KMS-11 (cell line): ENCODE measurements around the gene CRIM1.

Source experiments
- H2AFZ ChIP-seq: fragments of 200-600 bp; sonication (generic); 2 replicates; pipeline ENCODE4 v1.6.1; 2016; ENCODE audit warnings: antibody characterized with exemption, mixed run types, low read depth
- H3K27ac ChIP-seq: fragments of 200-600 bp; sonication (generic); 2 replicates; pipeline ENCODE4 v1.6.1; 2016; ENCODE audit warnings: mild to moderate bottlenecking, mixed run types
- H3K27me3 ChIP-seq: fragments of 200-600 bp; sonication (generic); 2 replicates; pipeline ENCODE4 v1.6.1; 2017; ENCODE audit warnings: mild to moderate bottlenecking, low read depth, mixed run types, moderate library complexity; ENCODE audit not compliant: insufficient read depth
- H3K36me3 ChIP-seq: fragments of 200-600 bp; sonication (generic); 2 replicates; pipeline ENCODE4 v1.6.1; 2017; ENCODE audit warnings: mild to moderate bottlenecking, mixed run types; ENCODE audit not compliant: insufficient read depth
- H3K4me1 ChIP-seq: fragments of 200-600 bp; sonication (generic); 2 replicates; pipeline ENCODE4 v1.6.1; 2016; ENCODE audit warnings: mild to moderate bottlenecking, low read depth, mixed run types; ENCODE audit not compliant: poor library complexity, severe bottlenecking
- H3K4me2 ChIP-seq: fragments of 200-600 bp; sonication (generic); 2 replicates; pipeline ENCODE4 v1.7.0; 2016; ENCODE audit warnings: mild to moderate bottlenecking, mixed run types
- H3K4me3 ChIP-seq: fragments of 200-600 bp; sonication (generic); IDR thresholded peaks from 2 replicates; pipeline ENCODE4 v1.6.1; 2017; ENCODE audit warnings: low read depth, low read length, mixed read lengths; ENCODE audit not compliant: insufficient read depth
- H3K79me2 ChIP-seq: fragments of 200-600 bp; sonication (generic); 2 replicates; pipeline ENCODE4 v1.6.1; 2016; ENCODE audit warnings: low read depth, mixed run types; ENCODE audit not compliant: insufficient read depth
- H3K9ac ChIP-seq: fragments of 200-600 bp; sonication (generic); 2 replicates; pipeline ENCODE4 v1.6.1; 2016; ENCODE audit warnings: mild to moderate bottlenecking, mixed run types
- H4K20me1 ChIP-seq: fragments of 200-600 bp; sonication (generic); 2 replicates; pipeline ENCODE4 v1.6.1; 2016; ENCODE audit warnings: mild to moderate bottlenecking, mixed run types; ENCODE audit not compliant: insufficient read depth
- TF ChIP-seq, protein P1 (sequence below): fragments of 200-600 bp; sonication (generic); conservative IDR thresholded peaks from 2 replicates; pipeline ENCODE4 v1.6.1; 2017; ENCODE audit warnings: low read depth, mild to moderate bottlenecking, antibody characterized with exemption, low read length, moderate library complexity, mixed read lengths

The CRIM1 gene

DNA sequence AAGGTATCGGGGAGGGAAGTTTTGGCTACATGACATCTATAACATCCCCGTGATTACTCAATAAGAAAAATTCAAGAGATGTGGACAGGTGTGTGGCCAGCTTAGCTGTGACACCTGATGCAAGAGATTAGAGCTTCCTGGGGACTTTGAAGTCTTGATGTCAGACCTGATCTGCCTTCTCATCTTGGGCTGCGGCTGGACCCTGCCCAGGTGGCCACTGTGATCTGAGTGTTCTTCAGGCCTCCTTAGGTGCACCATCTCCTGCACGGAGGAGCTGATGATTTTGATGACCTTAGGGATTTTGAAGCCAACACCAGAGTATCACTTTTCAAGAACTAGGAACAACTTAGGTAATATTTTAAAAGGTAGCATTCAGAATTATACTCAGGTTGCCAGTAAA lies 128.9 kb downstream of the CRIM1 start:
- no peak overlapping the region for H3K9ac ChIP-seq
- H3K4me2 ChIP-seq, result no peak overlapping the region
- H3K4me1 ChIP-seq, result peaks cover 44% of the 10 kb centered on the region
- TF ChIP-seq, protein P1, sequence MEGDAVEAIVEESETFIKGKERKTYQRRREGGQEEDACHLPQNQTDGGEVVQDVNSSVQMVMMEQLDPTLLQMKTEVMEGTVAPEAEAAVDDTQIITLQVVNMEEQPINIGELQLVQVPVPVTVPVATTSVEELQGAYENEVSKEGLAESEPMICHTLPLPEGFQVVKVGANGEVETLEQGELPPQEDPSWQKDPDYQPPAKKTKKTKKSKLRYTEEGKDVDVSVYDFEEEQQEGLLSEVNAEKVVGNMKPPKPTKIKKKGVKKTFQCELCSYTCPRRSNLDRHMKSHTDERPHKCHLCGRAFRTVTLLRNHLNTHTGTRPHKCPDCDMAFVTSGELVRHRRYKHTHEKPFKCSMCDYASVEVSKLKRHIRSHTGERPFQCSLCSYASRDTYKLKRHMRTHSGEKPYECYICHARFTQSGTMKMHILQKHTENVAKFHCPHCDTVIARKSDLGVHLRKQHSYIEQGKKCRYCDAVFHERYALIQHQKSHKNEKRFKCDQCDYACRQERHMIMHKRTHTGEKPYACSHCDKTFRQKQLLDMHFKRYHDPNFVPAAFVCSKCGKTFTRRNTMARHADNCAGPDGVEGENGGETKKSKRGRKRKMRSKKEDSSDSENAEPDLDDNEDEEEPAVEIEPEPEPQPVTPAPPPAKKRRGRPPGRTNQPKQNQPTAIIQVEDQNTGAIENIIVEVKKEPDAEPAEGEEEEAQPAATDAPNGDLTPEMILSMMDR, result no peak
- H3K27ac ChIP-seq, result no peak overlapping the region
- H3K27me3 ChIP-seq, result no peaks in the 10 kb centered on the region
- H4K20me1 ChIP-seq, result no peaks in the 10 kb centered on the region
- H3K79me2 ChIP-seq, result no peaks in the 10 kb centered on the region
- H3K4me3 ChIP-seq, result no peak overlapping the region
- H2AFZ ChIP-seq, result no peak overlapping the region
- peaks cover 5% of the 10 kb centered on the region; the same call in 1 of the 2 replicates for H3K36me3 ChIP-seq

DNA sequence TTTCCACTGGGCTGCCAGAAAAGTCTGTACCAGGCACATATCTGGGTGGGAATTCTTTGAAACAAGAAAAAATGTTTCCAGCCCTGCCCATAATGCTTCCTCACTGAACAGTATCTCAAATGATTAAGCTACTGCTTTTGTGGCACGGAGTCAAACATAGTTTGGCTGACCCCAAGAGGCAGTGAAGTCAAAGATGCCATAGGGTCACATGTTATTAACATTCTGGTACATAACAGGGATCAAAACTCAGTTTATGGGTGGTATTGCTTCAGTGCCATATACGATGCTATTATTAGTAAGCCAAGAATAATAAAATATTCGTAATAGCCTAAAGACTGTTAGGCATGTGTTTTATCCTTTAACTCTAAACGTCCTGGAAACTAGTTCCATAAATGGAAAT lies 129.9 kb downstream of the CRIM1 start:
- H3K4me1 ChIP-seq, result peaks cover 34% of the 10 kb centered on the region
- no peak overlapping the region for H2AFZ ChIP-seq
- no peaks in the 10 kb centered on the region for H3K27me3 ChIP-seq
- H3K27ac ChIP-seq, result no peak overlapping the region
- no peaks in the 10 kb centered on the region for H3K36me3 ChIP-seq
- no peak overlapping the region for H3K9ac ChIP-seq
- H3K4me2 ChIP-seq, result no peak overlapping the region
- no peaks in the 10 kb centered on the region for H3K79me2 ChIP-seq
- H3K4me3 ChIP-seq, result no peak overlapping the region
- H4K20me1 ChIP-seq, result no peaks in the 10 kb centered on the region
- TF ChIP-seq, protein P1, result no peak

DNA sequence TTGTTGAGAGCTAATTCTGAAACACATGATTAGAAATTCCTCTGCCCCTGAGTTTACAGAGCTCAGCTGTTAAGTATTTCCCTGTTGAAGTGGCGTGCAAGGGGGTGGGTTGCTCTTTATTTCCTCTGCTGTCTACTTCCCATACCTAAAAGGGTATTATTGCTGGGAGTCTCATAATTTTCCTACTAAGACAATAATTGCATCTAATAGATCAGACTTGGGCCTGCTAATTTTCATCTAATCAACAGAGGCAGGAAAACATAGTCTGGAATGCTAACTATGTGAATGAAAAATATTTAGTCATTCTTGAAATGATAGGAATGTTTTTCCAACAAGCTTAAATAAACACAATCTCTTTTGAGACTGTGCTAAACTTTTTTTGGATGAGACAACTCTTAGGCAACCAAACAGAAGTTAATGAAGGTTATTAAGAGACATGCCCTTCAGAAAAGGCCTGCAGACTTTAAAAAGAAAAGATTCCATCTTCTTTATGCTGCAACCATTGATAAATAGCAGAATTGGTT lies 131.0 kb downstream of the CRIM1 start:
- H3K36me3 ChIP-seq, result no peaks in the 10 kb centered on the region
- no peak overlapping the region for H3K4me3 ChIP-seq
- no peak overlapping the region for H3K27ac ChIP-seq
- no peak overlapping the region for H3K4me2 ChIP-seq
- H3K79me2 ChIP-seq, result no peaks in the 10 kb centered on the region
- H3K4me1 ChIP-seq, result peaks cover 23% of the 10 kb centered on the region
- no peak overlapping the region for H3K9ac ChIP-seq
- H4K20me1 ChIP-seq, result no peaks in the 10 kb centered on the region
- TF ChIP-seq, protein P1, result no peak
- no peak overlapping the region for H2AFZ ChIP-seq
- H3K27me3 ChIP-seq, result no peaks in the 10 kb centered on the region

DNA sequence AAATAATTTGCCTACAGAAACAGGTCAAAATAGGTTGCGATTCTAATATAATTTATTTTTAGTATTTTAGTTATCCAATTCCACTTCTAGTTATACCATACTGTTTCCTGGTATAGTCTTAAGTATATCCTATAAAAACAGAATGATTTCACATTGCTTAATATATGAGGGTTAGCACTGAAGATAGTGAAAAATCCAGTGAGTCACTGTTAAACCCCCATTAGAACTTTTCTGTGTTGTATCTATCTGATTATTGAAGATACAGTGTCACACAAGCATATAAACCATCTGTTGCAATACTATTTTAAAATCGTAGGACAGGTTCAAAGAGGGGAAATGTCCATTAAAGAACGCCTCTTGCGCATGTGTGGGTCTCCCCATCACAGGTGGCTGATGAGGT lies 132.4 kb downstream of the CRIM1 start:
- H3K4me1 ChIP-seq, result peaks cover 9% of the 10 kb centered on the region
- no peak overlapping the region for H3K9ac ChIP-seq
- H3K4me3 ChIP-seq, result no peak overlapping the region
- TF ChIP-seq, protein P1, result no peak
- no peak overlapping the region for H3K4me2 ChIP-seq
- H4K20me1 ChIP-seq, result no peaks in the 10 kb centered on the region
- no peaks in the 10 kb centered on the region for H3K36me3 ChIP-seq
- no peaks in the 10 kb centered on the region for H3K79me2 ChIP-seq
- no peak overlapping the region for H2AFZ ChIP-seq
- no peak overlapping the region for H3K27ac ChIP-seq
- no peaks in the 10 kb centered on the region for H3K27me3 ChIP-seq

DNA sequence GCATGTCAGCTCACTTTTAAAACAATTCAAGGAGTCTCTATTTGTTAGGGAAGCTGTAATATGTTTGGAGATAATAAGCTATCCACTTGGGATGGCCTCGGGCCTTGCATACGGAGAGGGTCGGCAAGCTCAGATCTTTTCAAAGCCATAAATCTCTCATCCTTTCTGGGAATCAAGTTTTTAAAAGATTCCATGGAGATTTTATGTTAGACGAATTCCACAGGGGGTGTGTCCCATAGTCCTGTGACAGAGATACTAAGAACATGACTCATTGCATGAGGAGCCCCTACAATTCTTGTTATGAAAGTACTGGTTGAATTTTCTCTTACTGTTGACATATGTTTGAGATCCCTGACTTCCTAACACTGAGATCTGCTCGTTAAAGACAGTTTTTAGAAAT lies 133.7 kb downstream of the CRIM1 start:
- H3K36me3 ChIP-seq, result no peaks in the 10 kb centered on the region
- H3K27ac ChIP-seq, result no peak overlapping the region
- H3K4me1 ChIP-seq, result peaks cover 3% of the 10 kb centered on the region

More for the DNA sequence above, 133.7 kb downstream of the CRIM1 start:
- H2AFZ ChIP-seq, result no peak overlapping the region
- H4K20me1 ChIP-seq, result no peaks in the 10 kb centered on the region
- no peak overlapping the region for H3K9ac ChIP-seq
- TF ChIP-seq, protein P1, result no peak
- H3K4me3 ChIP-seq, result no peak overlapping the region
- no peak overlapping the region for H3K4me2 ChIP-seq
- no peaks in the 10 kb centered on the region for H3K79me2 ChIP-seq
- no peaks in the 10 kb centered on the region for H3K27me3 ChIP-seq
